ENCODE data around the gene CFLAR.
A peak's percentile ranks its signal among the peaks of the same experiment; 100 is the strongest.

CFLAR gene

DNA sequence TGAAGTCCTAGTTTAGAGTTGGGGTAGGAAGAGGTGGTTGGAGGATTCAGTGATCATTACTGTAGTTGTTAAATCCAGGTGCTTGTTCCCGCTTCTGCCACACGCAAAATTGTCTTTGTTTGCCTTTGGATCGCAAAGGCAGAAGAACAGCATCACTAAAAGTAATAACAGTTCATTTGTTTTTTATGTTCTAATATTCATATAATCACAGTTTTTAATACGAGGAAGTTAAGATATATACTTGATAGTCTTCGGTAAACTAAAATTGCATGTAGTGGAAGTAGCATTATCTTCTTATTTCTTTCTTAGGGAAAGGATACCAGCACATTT is 43.8 kb upstream of the CFLAR start:
- Histone ChIP-seq H3K9me2 (ENCODE audit: low read depth, low read length) (no peaks in the 10 kb centered on the region), H3K9ac (ENCODE audit: low read length) (peak overlapping the region; percentile 81), H3K27me3 (ENCODE audit: insufficient read depth, low read length) (no peaks in the 10 kb centered on the region), H3K4me1 (ENCODE audit: insufficient read depth, low read length, severe bottlenecking) (peaks cover 48% of the 10 kb centered on the region), H2AFZ (ENCODE audit: low read length) (no peak overlapping the region), H3K79me2 (ENCODE audit: insufficient read depth, low read length) (peaks cover 78% of the 10 kb centered on the region), H3K27ac (ENCODE audit: low read depth, low read length, poor library complexity, severe bottlenecking) (peak overlapping the region; percentile 73), H3K4me2 (ENCODE audit: low read length) (peak overlapping the region; percentile 89), H4K20me1 (ENCODE audit: insufficient read depth, low read length) (no peaks in the 10 kb centered on the region), H3F3A (ENCODE audit: insufficient read depth, low read length) (no peaks in the 10 kb centered on the region), H3K36me3 (ENCODE audit: insufficient read depth, low read length) (no peaks in the 10 kb centered on the region), H3K9me3 (ENCODE audit: low read length) (no peaks in the 10 kb centered on the region), H3K4me3 (ENCODE audit: low read depth, low read length, poor library complexity, severe bottlenecking) (peak overlapping the region; percentile 90)
- TF ChIP-seq EZH2 (IDR thresholded peaks at IDR 0.05; ENCODE audit: borderline replicate concordance, low read length) = no peak
- TF ChIP-seq, protein P1, sequence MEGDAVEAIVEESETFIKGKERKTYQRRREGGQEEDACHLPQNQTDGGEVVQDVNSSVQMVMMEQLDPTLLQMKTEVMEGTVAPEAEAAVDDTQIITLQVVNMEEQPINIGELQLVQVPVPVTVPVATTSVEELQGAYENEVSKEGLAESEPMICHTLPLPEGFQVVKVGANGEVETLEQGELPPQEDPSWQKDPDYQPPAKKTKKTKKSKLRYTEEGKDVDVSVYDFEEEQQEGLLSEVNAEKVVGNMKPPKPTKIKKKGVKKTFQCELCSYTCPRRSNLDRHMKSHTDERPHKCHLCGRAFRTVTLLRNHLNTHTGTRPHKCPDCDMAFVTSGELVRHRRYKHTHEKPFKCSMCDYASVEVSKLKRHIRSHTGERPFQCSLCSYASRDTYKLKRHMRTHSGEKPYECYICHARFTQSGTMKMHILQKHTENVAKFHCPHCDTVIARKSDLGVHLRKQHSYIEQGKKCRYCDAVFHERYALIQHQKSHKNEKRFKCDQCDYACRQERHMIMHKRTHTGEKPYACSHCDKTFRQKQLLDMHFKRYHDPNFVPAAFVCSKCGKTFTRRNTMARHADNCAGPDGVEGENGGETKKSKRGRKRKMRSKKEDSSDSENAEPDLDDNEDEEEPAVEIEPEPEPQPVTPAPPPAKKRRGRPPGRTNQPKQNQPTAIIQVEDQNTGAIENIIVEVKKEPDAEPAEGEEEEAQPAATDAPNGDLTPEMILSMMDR (IDR thresholded peaks at IDR 0.05; ENCODE audit: low read length) = no peak

DNA sequence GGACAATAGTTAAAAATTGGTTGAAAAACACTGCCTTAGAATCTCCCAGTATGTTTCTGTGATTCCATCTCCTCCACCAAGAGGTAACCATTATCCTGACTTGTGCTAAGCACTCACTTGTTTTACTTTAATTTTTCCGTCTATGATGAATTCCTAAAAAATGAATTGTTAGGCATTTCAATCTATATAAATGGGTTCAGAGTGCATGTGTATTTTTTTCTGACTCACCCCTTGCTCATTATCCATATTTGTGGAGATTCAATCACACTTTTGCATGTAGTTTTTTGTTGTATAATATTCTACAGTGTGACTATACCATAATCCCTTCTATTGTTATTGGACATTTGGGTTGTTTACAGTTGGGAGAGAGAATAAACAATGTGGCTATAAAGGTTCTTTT is 42.9 kb upstream of the CFLAR start:
- Histone ChIP-seq H3K4me3 (ENCODE audit: low read depth, low read length, poor library complexity, severe bottlenecking) (peak overlapping the region; percentile 90), H3K9ac (ENCODE audit: low read length) (no peak overlapping the region), H2AFZ (ENCODE audit: low read length) (no peak overlapping the region), H3K36me3 (ENCODE audit: insufficient read depth, low read length) (no peaks in the 10 kb centered on the region), H3K4me1 (ENCODE audit: insufficient read depth, low read length, severe bottlenecking) (peaks cover 44% of the 10 kb centered on the region), H3K9me3 (ENCODE audit: low read length) (no peaks in the 10 kb centered on the region), H3K4me2 (ENCODE audit: low read length) (peak overlapping the region; percentile 89), H3K27me3 (ENCODE audit: insufficient read depth, low read length) (no peaks in the 10 kb centered on the region), H3K27ac (ENCODE audit: low read depth, low read length, poor library complexity, severe bottlenecking) (no peak overlapping the region), H3K79me2 (ENCODE audit: insufficient read depth, low read length) (peaks cover 73% of the 10 kb centered on the region), H3F3A (ENCODE audit: insufficient read depth, low read length) (no peaks in the 10 kb centered on the region), H4K20me1 (ENCODE audit: insufficient read depth, low read length) (no peaks in the 10 kb centered on the region), H3K9me2 (ENCODE audit: low read depth, low read length) (no peaks in the 10 kb centered on the region)
- TF ChIP-seq, protein P1 (IDR thresholded peaks at IDR 0.05; ENCODE audit: low read length) = no peak
- TF ChIP-seq EZH2 (IDR thresholded peaks at IDR 0.05; ENCODE audit: borderline replicate concordance, low read length) = no peak

DNA sequence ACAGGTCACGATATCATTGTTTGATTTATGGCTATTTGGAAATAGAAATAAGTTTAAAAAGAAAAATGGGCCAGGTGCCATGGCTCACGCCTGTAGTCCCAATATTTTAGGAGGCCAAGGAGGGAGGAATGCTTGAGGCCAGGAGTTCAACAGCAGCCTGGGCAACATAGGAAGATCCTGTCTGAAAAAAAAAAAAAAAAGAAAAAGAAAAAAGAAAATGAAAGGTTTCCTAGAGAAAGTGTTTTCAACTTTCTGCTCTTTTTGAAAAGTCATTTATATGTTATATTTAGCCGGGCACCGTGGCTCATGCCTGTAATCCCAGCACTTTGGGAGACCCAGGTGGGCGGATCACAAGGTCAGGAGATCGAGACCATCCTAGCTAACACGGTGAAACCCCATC is 41.0 kb upstream of the CFLAR start:
- Histone ChIP-seq H3F3A (ENCODE audit: insufficient read depth, low read length) (no peaks in the 10 kb centered on the region), H3K9me2 (ENCODE audit: low read depth, low read length) (no peaks in the 10 kb centered on the region), H3K36me3 (ENCODE audit: insufficient read depth, low read length) (peaks cover 13% of the 10 kb centered on the region), H3K9me3 (ENCODE audit: low read length) (no peaks in the 10 kb centered on the region), H3K9ac (ENCODE audit: low read length) (no peak overlapping the region), H3K27ac (ENCODE audit: low read depth, low read length, poor library complexity, severe bottlenecking) (no peak overlapping the region), H3K4me3 (ENCODE audit: low read depth, low read length, poor library complexity, severe bottlenecking) (no peak overlapping the region), H3K27me3 (ENCODE audit: insufficient read depth, low read length) (no peaks in the 10 kb centered on the region), H3K4me2 (ENCODE audit: low read length) (no peak overlapping the region), H3K4me1 (ENCODE audit: insufficient read depth, low read length, severe bottlenecking) (peaks cover 24% of the 10 kb centered on the region), H4K20me1 (ENCODE audit: insufficient read depth, low read length) (no peaks in the 10 kb centered on the region), H2AFZ (ENCODE audit: low read length) (no peak overlapping the region), H3K79me2 (ENCODE audit: insufficient read depth, low read length) (peaks cover 55% of the 10 kb centered on the region)
- TF ChIP-seq, protein P1 (IDR thresholded peaks at IDR 0.05; ENCODE audit: low read length) = no peak

Measured in OCI-LY1 (cell line).